Stimulated activated naive CD4-positive, alpha-beta T cell (primary cell): ENCODE data around the gene DNM2.
"Not testable (repeated sequence)": the region's sequence is repeated elsewhere in the genome, so short reads cannot be mapped to it uniquely, and the experiment has no call there.

Experiments
- DNase-seq, 6 experiments: peaks; one replicate each; lab custom pipeline; 2025; lab: John Stamatoyannopoulos, UW

The DNM2 gene

DNA sequence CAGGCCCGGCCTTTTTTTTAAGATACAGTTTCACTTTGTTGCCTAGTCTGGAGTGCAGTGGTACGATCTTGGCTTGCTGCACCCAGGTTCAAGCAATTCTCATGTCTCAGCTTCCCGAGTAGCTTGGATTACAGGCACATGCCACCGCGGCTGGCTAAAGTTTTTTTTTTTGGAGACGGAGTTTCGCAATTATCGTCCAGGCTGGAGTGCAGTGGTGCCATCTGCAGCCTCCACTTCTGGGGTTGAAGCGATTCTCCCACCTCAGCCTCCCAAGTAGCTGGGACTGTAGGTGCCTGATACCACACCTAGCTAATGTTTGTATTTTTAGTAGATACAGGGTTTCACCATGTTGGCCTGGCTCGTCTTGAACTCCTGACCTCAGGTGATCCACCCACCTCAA lies 148.6 kb downstream of the DNM2 start:
- DNase-seq, result no peak

GRCh38 chr19:10868872-10869547 lies 151.1 kb downstream of the DNM2 start:
- no peak for DNase-seq

- DNase-seq, result not testable (repeated sequence)
Measured at GRCh38 chr19:10869872-10870311, 152.0 kb downstream of the DNM2 start.

- DNase-seq, result no peak
Measured at GRCh38 chr19:10870501-10870954, 152.6 kb downstream of the DNM2 start.

- peak; percentile 99 to 100 (median 100) for DNase-seq
Measured at GRCh38 chr19:10870955-10871603, 153.2 kb downstream of the DNM2 start, which contains the start of gene CARM1. TSS of gene CARM1 (plus strand) at chr19:10871553. CDS start at chr19:10871703, 150 bp downstream.

DNA sequence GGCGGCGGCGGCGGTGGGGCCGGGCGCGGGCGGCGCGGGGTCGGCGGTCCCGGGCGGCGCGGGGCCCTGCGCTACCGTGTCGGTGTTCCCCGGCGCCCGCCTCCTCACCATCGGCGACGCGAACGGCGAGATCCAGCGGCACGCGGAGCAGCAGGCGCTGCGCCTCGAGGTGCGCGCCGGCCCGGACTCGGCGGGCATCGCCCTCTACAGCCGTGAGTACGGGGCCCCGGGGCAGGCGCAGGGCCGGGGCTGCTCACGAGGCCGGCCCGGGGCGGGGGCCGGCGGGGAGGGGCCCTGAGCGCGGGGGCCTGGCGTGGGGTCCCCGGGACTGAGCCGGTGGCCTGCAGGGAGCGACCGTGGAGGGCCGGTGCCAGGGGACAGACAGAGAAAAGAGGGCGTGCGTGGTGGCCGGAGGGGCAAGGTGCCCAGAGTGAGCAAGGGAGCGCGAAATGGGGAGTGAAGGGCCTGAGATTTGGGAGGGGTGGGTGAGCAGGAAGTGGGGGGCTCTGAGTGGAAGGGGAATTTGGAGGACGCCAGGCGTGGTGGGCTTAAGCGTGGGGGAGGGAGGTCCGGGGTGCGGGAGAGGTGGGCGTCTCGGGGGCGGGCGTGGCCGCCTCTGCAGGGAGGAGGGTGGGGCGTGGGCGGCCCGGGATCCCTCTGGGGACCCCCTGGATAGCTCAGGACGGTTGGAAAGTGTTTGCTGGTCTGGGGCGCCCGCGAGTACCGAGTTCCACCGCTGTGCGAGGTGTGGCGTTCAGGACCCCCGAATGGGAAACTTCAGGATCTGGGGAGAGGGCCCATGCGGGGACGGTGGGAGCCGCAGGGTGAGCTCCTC lies 154.0 kb downstream of the DNM2 start:
- DNase-seq, result peak in 4 of 6 experiments; percentile 34 to 47 (median 38)

- peak in 2 of 6 experiments; percentile 9 to 41 for DNase-seq
Measured at GRCh38 chr19:10872546-10873107, 154.7 kb downstream of the DNM2 start.

GRCh38 chr19:10874024-10874423 lies 156.1 kb downstream of the DNM2 start:
- DNase-seq, result no peak

DNA sequence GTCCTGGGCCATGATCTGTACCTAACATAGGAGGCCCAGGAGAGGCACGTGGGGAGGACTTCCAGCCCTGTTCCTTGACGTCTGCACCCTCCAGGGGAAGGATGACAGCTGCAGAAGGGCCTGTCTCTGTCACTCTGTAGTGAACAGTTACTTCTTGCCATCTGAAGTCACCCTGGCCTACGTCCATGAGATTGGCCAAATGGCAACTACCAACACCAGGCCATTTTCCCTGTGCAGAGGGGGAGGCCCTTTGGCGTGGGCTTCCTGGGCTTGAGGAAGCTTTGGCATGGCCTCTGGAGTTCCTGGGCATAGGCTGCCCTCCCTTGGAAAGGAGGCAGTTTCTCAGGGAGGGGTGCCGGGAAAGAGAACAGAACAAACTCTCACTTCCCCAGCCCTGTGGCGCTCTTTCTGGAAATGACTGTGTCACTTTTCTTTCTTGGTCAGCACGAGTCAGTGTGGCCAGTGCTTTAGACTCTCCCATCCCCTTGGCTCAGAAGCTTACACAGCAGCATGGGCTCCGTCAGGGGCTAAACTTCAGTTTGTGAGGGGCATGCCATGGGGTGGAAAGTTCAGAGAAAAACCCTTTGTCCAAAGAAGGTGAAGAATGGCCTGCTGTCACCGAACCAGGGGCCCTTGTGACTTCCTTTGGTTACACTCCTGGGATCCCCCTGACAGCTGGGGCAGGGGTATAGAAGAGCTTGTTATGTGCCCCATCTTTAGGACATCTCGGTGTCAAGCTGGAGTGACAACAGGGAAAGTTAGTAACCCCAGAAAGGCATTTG lies 158.8 kb downstream of the DNM2 start:
- no peak for DNase-seq

GRCh38 chr19:10877608-10878007 lies 159.7 kb downstream of the DNM2 start:
- DNase-seq, result not testable (repeated sequence)

DNA sequence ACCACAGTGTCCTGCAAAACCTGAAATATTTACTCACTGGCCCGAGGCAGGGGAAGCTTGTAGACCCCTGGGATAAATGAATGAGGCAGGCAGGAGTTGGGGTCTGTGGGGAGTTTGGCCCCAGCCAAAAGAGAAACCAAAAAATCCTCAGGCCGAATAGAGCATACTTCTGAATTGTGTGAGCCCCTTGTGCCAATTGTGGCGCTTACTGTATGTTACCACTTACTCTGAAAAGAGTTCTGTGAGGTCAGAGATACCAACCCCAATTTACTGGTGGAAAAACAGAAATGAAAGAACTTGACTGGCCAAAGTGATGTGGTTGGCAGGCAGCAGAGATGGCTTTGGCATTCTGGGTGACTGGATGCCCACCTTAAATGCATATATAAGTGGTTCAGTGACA lies 160.4 kb downstream of the DNM2 start:
- DNase-seq, result no peak
